GM15510 (cell line): Measurements from ENCODE around the gene SEMA3C.

Source experiments
- POLR2A ChIP-seq: IDR thresholded peaks from 3 replicates; pipeline ENCODE4 v1.6.1; 2011; ENCODE audit warnings: borderline replicate concordance; ENCODE audit not compliant: insufficient read length; ENCODE audit errors: extremely low read depth

SEMA3C gene

GRCh38 chr7:80883154-80884025 lies 35.5 kb downstream of the SEMA3C start:
- no peak for TF ChIP-seq POLR2A

DNA sequence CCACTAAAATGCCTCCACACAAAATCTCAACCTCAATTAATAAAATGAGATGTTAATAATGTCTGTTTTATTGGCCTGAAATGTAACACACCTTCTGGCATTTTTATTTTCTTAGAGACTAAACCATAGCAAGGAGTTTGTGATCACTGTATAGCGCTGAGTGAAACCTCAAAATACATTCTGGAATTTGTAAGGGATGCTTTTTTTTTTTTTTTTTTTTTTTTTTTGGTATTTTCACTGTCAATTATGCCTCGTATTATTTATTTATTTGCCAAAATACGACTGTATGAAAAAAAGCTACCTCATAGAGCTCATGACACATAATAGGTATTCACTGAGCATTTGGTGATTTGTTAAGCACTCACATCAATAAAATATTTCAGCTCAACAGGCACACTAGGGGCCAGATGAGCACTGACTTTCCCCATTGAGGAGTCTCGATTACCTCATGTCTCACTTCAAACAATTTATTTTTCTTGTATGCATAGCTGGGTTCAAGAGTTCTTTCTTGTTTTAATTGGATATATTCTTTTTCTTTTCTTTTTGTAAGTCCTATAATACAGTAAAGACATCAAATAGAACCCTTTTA lies 36.5 kb downstream of the SEMA3C start:
- TF ChIP-seq POLR2A, result no peak

DNA sequence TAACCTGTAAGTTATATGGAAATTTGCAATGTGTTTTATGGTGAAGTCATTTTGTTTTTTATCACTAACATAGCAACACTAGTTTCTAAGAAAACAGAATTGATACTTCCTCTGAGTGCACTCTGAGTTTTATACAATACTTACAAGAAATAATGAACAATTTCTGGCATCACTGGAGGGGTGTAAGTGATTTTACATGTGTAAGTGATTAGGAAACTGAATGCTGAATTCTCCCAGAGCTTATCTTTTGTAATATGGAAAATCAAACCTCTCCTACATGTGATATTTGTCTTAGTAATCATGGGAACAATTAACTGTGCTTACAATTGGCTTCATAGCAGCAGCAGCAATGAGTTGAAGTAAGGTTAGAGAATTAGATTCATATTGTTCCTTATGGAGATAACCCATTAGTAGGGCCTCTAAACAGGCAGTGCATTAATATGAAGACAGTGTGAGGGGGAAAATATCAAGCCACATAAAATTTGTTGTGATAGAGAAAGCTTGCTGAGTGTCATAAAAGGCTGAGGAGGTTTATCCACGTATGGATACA lies 37.4 kb downstream of the SEMA3C start:
- TF ChIP-seq POLR2A, result no peak

DNA sequence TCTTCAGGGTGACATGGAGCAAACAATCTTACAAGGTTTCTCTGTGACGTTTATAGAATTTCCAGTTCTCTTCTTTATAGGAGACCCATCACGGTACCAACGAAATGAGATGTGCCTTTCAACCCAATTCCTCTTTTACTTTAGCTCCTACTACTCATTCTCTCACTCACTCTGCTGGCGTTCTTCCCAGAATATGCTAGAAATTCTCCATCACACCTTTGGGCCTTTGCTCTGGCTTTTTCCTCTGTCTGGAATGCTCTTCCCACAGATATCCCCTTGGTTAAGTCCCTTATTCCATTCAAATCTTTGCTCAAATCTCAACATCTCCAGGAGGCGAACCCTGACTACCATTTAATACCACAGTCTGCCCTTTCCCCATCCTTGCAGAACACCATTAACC lies 39.0 kb downstream of the SEMA3C start:
- TF ChIP-seq POLR2A, result no peak

DNA sequence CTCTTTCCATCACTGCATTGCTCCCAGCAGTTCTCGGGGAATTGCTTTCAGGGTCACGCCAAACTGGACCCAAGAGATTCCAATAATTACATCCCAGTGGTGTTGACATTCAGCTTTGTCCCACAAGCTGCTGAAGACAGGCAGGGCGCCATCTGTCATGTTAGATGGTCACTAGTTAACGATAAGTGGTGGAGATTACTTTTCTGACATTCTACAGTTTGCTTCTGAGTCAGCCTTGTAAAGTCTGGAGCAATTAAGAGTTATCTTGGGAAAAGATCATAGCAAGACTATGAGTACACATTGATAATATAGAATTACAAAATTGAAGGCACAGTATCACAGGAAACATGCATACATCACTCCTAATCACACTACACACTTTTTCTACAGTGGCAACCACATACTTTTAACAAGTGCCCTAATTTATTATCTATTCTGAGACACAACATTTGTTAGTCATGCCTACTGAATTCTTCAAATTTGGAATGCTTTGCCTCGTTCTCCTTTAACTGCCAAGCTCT lies 41.9 kb downstream of the SEMA3C start:
- TF ChIP-seq POLR2A, result no peak

GRCh38 chr7:80875537-80876120 lies 43.2 kb downstream of the SEMA3C start:
- no peak for TF ChIP-seq POLR2A

- no peak for TF ChIP-seq POLR2A
These were observed 45.7 kb downstream of the SEMA3C start for GRCh38 chr7:80873140-80873539.

- TF ChIP-seq POLR2A, result no peak
These were observed 47.6 kb downstream of the SEMA3C start for GRCh38 chr7:80871228-80871627.

DNA sequence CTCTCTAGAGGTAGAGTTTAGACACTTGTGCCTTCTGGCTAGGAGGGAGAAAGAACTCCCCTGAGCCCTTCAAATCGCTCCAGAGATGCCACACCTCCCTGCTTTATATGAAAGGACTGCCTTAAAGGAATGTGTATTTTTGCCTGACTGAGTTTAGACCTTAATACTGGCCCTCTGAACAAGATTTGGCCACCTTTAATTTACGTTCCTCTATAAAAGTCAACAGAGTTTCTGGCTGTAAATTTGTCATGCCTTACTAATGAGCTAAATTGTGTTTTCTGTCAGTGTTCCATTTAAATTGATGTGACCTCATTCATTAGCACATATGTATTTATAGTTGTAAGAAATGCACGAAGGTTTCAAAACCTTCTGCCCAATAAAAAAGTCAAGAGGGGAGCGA lies 48.0 kb downstream of the SEMA3C start:
- no peak for TF ChIP-seq POLR2A

GRCh38 chr7:80869821-80870751 lies 48.8 kb downstream of the SEMA3C start:
- no peak for TF ChIP-seq POLR2A

GRCh38 chr7:80869106-80869784 lies 49.6 kb downstream of the SEMA3C start:
- TF ChIP-seq POLR2A, result no peak

DNA sequence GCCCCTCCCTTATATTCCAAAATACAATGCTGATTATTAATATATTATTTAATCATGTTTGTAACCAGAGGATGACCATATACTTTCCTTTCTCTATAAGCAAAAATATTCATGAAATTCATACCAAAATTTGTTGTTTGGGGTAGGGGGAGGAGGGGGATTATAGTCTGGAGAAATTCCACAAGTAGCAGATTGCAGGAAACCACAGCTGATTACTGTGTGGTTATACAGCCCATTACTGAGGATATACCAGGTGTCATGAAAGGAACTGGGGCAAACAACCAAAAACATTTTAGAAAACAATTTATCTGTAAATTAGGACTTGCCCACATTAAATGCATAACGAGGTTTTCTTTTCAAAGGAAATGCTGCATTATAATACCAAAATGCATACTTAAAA lies 50.3 kb downstream of the SEMA3C start:
- no peak for TF ChIP-seq POLR2A

GRCh38 chr7:80860554-80860953 lies 58.3 kb downstream of the SEMA3C start:
- no peak for TF ChIP-seq POLR2A
